ENCODE data around the gene ANTXR2.

DNA sequence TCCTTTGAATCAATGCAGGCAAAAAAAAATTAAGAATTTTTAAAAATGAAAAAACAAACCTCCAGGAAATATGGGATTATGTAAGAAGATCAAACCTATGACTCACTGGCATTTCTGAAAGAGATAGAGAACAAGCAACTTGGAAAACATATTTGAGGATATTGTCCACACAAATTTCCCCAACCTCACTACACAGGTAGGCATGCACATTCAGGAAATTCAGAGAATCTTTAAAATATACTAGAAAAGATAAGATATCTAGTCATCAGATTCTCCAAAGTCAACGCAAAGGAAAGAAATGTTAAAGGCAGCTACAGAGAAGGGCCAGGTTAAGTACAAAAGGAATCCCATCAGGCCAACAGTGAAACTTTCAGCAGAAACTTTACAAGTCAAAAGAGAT is 85.6 kb downstream of the ANTXR2 start:
- TF ChIP-seq, protein P1, sequence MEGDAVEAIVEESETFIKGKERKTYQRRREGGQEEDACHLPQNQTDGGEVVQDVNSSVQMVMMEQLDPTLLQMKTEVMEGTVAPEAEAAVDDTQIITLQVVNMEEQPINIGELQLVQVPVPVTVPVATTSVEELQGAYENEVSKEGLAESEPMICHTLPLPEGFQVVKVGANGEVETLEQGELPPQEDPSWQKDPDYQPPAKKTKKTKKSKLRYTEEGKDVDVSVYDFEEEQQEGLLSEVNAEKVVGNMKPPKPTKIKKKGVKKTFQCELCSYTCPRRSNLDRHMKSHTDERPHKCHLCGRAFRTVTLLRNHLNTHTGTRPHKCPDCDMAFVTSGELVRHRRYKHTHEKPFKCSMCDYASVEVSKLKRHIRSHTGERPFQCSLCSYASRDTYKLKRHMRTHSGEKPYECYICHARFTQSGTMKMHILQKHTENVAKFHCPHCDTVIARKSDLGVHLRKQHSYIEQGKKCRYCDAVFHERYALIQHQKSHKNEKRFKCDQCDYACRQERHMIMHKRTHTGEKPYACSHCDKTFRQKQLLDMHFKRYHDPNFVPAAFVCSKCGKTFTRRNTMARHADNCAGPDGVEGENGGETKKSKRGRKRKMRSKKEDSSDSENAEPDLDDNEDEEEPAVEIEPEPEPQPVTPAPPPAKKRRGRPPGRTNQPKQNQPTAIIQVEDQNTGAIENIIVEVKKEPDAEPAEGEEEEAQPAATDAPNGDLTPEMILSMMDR (IDR thresholded peaks at IDR 0.05; ENCODE audit: extremely low read depth in 1 of 2, insufficient read depth in 1 of 2, low read depth in 1 of 2, low read length in 2 of 2), result no peak
- TF ChIP-seq POLR2A (IDR thresholded peaks at IDR 0.05; ENCODE audit: low read depth, low read length) (no peak), POLR2AphosphoS5 (IDR thresholded peaks at IDR 0.05; ENCODE audit: insufficient read depth, low read depth, low read length) (no peak), MYC (IDR thresholded peaks at IDR 0.05; ENCODE audit: low read depth, low read length) (no peak), FOS (IDR thresholded peaks at IDR 0.05; ENCODE audit: borderline replicate concordance, insufficient read depth, low read length) (peak; percentile 24)

Measured in endothelial cell of umbilical vein (primary cell).